DOHH2 (cell line): ENCODE results near the gene SLC9A6.

Experiments used
- H3F3A ChIP-seq: fragments of 200-600 bp; sonication (generic), shearing (Covaris generic); 2 replicates; pipeline ENCODE4 v1.6.0; 2016; ENCODE audit warnings: antibody characterized with exemption, mild to moderate bottlenecking; ENCODE audit not compliant: control insufficient read depth, insufficient read depth
- H3K27ac ChIP-seq: fragments of 200-600 bp; sonication (generic); 2 replicates; pipeline ENCODE4 v1.5.1; 2014; ENCODE audit warnings: low read depth, mild to moderate bottlenecking, low read length, moderate library complexity
- H3K27me3 ChIP-seq: fragments of 200-600 bp; sonication (generic); 2 replicates; pipeline ENCODE4 v1.6.1; 2014; ENCODE audit warnings: mild to moderate bottlenecking, low read length, mixed read lengths; ENCODE audit not compliant: control insufficient read depth
- H3K36me3 ChIP-seq: fragments of 200-600 bp; sonication (generic); 2 replicates; pipeline ENCODE4 v1.6.1; 2014; ENCODE audit warnings: mild to moderate bottlenecking, low read length, moderate library complexity, mixed read lengths; ENCODE audit not compliant: control insufficient read depth
- H3K4me1 ChIP-seq: fragments of 200-600 bp; sonication (generic); 2 replicates; pipeline ENCODE4 v1.6.1; 2014; ENCODE audit warnings: mild to moderate bottlenecking, low read length, mixed read lengths; ENCODE audit not compliant: control insufficient read depth
- H3K4me2 ChIP-seq: fragments of 200-600 bp; sonication (generic); 2 replicates; pipeline ENCODE4 v1.6.0; 2014; ENCODE audit warnings: mild to moderate bottlenecking, low read length, moderate library complexity
- H3K4me3 ChIP-seq: fragments of 200-600 bp; sonication (generic); 2 replicates; pipeline ENCODE4 v1.5.1; 2014; ENCODE audit warnings: mild to moderate bottlenecking, low read length, mixed read lengths
- H3K79me2 ChIP-seq: fragments of 200-600 bp; sonication (generic); 2 replicates; pipeline ENCODE4 v1.6.1; 2014; ENCODE audit warnings: mild to moderate bottlenecking, low read length, mixed read lengths; ENCODE audit not compliant: control insufficient read depth
- H3K9me2 ChIP-seq: fragments of 200-600 bp; sonication (generic); replicated peaks from 2 replicates; pipeline ENCODE4 v1.6.1; 2014; ENCODE audit warnings: mild to moderate bottlenecking, low read length, mixed read lengths; ENCODE audit not compliant: control insufficient read depth
- H3K9me3 ChIP-seq: fragments of 200-600 bp; sonication (generic); 2 replicates; pipeline ENCODE4 v1.6.1; 2014; ENCODE audit warnings: antibody characterized with exemption, low read length, mixed read lengths; ENCODE audit not compliant: control insufficient read depth, insufficient read depth
- H4K20me1 ChIP-seq: fragments of 200-600 bp; sonication (generic); 2 replicates; pipeline ENCODE4 v1.6.0; 2014; ENCODE audit warnings: low read depth, mild to moderate bottlenecking, antibody characterized with exemption, low read length, moderate library complexity; ENCODE audit not compliant: control insufficient read depth, insufficient read depth
- CTCF ChIP-seq: fragments of 200-600 bp; sonication (generic); IDR thresholded peaks from one replicate; pipeline ENCODE4 v1.5.1; 2014; ENCODE audit warnings: antibody characterized with exemption, mild to moderate bottlenecking, low read depth, low read length; ENCODE audit not compliant: poor library complexity, severe bottlenecking
- EZH2phosphoT487 ChIP-seq: fragments of 200-600 bp; sonication (generic); IDR thresholded peaks from 2 replicates; pipeline ENCODE4 v1.6.1; 2017; ENCODE audit warnings: borderline replicate concordance, mild to moderate bottlenecking, antibody characterized with exemption, low read length, moderate library complexity, mixed read lengths

SLC9A6 gene

GRCh38 chrX:136021160-136021559 lies 35.9 kb downstream of the SLC9A6 start:
- H3K27ac ChIP-seq: no peak overlapping the region
- no peak overlapping the region for H3K4me3 ChIP-seq
- TF ChIP-seq EZH2phosphoT487 (no peak), CTCF (no peak)

GRCh38 chrX:136021903-136022302 lies 36.7 kb downstream of the SLC9A6 start:
- H3F3A ChIP-seq: no peaks in the 10 kb centered on the region
- no peak overlapping the region for H3K4me2 ChIP-seq
- H3K4me3 ChIP-seq: no peak overlapping the region
- H3K9me3 ChIP-seq: no peaks in the 10 kb centered on the region
- TF ChIP-seq CTCF (no peak), EZH2phosphoT487 (no peak)
- H3K27me3 ChIP-seq: no peaks in the 10 kb centered on the region
- no peaks in the 10 kb centered on the region for H3K9me2 ChIP-seq
- no peaks in the 10 kb centered on the region for H3K4me1 ChIP-seq
- no peaks in the 10 kb centered on the region for H4K20me1 ChIP-seq
- H3K79me2 ChIP-seq: no peaks in the 10 kb centered on the region
- no peaks in the 10 kb centered on the region for H3K36me3 ChIP-seq
- no peak overlapping the region for H3K27ac ChIP-seq

More at GRCh38 chrX:136021160-136021559, 35.9 kb downstream of the SLC9A6 start:
- H3K4me2 ChIP-seq: no peak overlapping the region
- no peaks in the 10 kb centered on the region for H3K27me3 ChIP-seq
- no peaks in the 10 kb centered on the region for H3K9me2 ChIP-seq
- no peaks in the 10 kb centered on the region for H3K4me1 ChIP-seq
- H3K36me3 ChIP-seq: no peaks in the 10 kb centered on the region
- H3K9me3 ChIP-seq: no peaks in the 10 kb centered on the region
- H3K79me2 ChIP-seq: no peaks in the 10 kb centered on the region
- no peaks in the 10 kb centered on the region for H3F3A ChIP-seq
- no peaks in the 10 kb centered on the region for H4K20me1 ChIP-seq

- H3K9me2 ChIP-seq: no peaks in the 10 kb centered on the region
- no peaks in the 10 kb centered on the region for H3K27me3 ChIP-seq
- H3F3A ChIP-seq: no peaks in the 10 kb centered on the region
- H3K36me3 ChIP-seq: no peaks in the 10 kb centered on the region
- no peaks in the 10 kb centered on the region for H3K4me1 ChIP-seq
- H3K79me2 ChIP-seq: no peaks in the 10 kb centered on the region
- H3K9me3 ChIP-seq: no peaks in the 10 kb centered on the region
- H3K4me2 ChIP-seq: no peak overlapping the region
- no peak overlapping the region for H3K27ac ChIP-seq
- no peaks in the 10 kb centered on the region for H4K20me1 ChIP-seq
- H3K4me3 ChIP-seq: no peak overlapping the region
- TF ChIP-seq EZH2phosphoT487 (no peak), CTCF (no peak)
Observed at GRCh38 chrX:136025091-136025490, 39.9 kb downstream of the SLC9A6 start.
